B cell (primary cell): ENCODE measurements around the gene DACT3. TPM values are rescaled to one million over a fixed set of nuclear protein-coding genes. Genes with fewer than 3 reads are reported as not detected.

ENCODE experiments used
- ATAC-seq: fragments of 200-7000 bp; cut with Tn5 transposase; one replicate; pipeline ENCODE4 v1.10.0; 2021; ENCODE audit warnings: low read depth, mild to moderate bottlenecking, moderate number of reproducible peaks, moderate library complexity
- CTCF ChIA-PET: fragments of 350-600 bp; sonication (Branson Sonifier 250); formaldehyde crosslinking; loops from one replicate; lab custom pipeline; 2021; ENCODE audit warnings: antibody characterized with exemption, inconsistent platforms; lab: Charles Lee
- POLR2A ChIA-PET: fragments of 350-600 bp; sonication (Branson Sonifier 250); formaldehyde crosslinking; loops from one replicate; lab custom pipeline; 2021; ENCODE audit warnings: antibody characterized with exemption; lab: Charles Lee
- DNase-seq: peaks from one replicate; pipeline ENCODE4 v3.0.0; 2013
- H2AFZ ChIP-seq: 2 replicates; pipeline ENCODE4 v1.6.1; 2012; ENCODE audit warnings: mild to moderate bottlenecking, low read depth, low read length; ENCODE audit not compliant: insufficient read depth, poor library complexity, severe bottlenecking
- H3K27ac ChIP-seq, 2 donors: 1 replicate in 1 of 2; 2 replicates in 1 of 2; pipeline ENCODE4 v1.5.1; 2012 to 2013; ENCODE audit warnings: low read length in 2 of 2, mild to moderate bottlenecking in 2 of 2, moderate library complexity in 1 of 2
- H3K27me3 ChIP-seq, 4 experiments: fragments of 200-600 bp in 1 of 4; sonication (generic) in 1 of 4; replicated peaks in 1 of 4; 1 replicate in 2 of 4; 2 replicates in 2 of 4; pipeline versions ENCODE4 v1.6.1 to v1.7.0; 2013 to 2016; ENCODE audit warnings: low read length in 3 of 4, mild to moderate bottlenecking in 2 of 4, mixed read lengths in 1 of 4, moderate library complexity in 1 of 4; ENCODE audit not compliant: insufficient read depth in 4 of 4, control insufficient read depth in 3 of 4; ENCODE audit errors: control extremely low read depth in 1 of 4
- H3K36me3 ChIP-seq, 2 experiments: replicated peaks in 1 of 2; 1 replicate in 1 of 2; 2 replicates in 1 of 2; pipeline versions ENCODE4 v1.6.1 to v1.7.1; 2013; ENCODE audit warnings: low read length in 1 of 2; ENCODE audit not compliant: insufficient read depth in 2 of 2, control insufficient read depth in 1 of 2; ENCODE audit errors: control extremely low read depth in 1 of 2, extremely low read depth in 1 of 2
- H3K4me1 ChIP-seq, 2 donors: fragments of 200-600 bp in 1 of 2; sonication (generic) in 1 of 2; 1 replicate in 1 of 2; 2 replicates in 1 of 2; pipeline versions ENCODE4 v1.5.1 to v1.6.1; 2013 to 2017; ENCODE audit warnings: low read length in 2 of 2; ENCODE audit not compliant: control insufficient read depth in 2 of 2, insufficient read depth in 2 of 2
- H3K4me2 ChIP-seq: replicated peaks from 2 replicates; pipeline ENCODE3; 2012; ENCODE audit warnings: mild to moderate bottlenecking, low read depth, low read length; ENCODE audit not compliant: poor library complexity, severe bottlenecking
- H3K4me3 ChIP-seq, 5 experiments: fragments of 200-600 bp in 1 of 5; sonication (generic) in 1 of 5; 1 replicate in 3 of 5; 2 replicates in 2 of 5; pipeline versions ENCODE4 v1.5.1 to v1.7.0; 2011 to 2016; ENCODE audit warnings: low read length in 4 of 5, mild to moderate bottlenecking in 4 of 5, low read depth in 2 of 5, control low read depth in 1 of 5, moderate library complexity in 1 of 5; ENCODE audit not compliant: insufficient read depth in 1 of 5; ENCODE audit errors: control extremely low read depth in 1 of 5, extremely low read depth in 1 of 5
- H3K79me2 ChIP-seq: fragments of 200-600 bp; sonication (generic); one replicate; pipeline ENCODE4 v1.6.0; 2016; ENCODE audit warnings: low read length; ENCODE audit not compliant: control insufficient read depth, insufficient read depth
- H3K9ac ChIP-seq: fragments of 200-600 bp; sonication (generic); 2 replicates; pipeline ENCODE4 v1.6.1; 2017; ENCODE audit warnings: mild to moderate bottlenecking, low read length, moderate library complexity
- H3K9me3 ChIP-seq, 3 donors: one replicate each; pipeline versions ENCODE4 v1.6.1 to v1.7.1; 2013; ENCODE audit warnings: low read length in 2 of 3; ENCODE audit not compliant: control insufficient read depth in 2 of 3, insufficient read depth in 1 of 3; ENCODE audit errors: control extremely low read depth in 1 of 3
- H4K20me1 ChIP-seq: 2 replicates; pipeline ENCODE4 v1.6.0; 2012; ENCODE audit warnings: mild to moderate bottlenecking, low read length; ENCODE audit not compliant: insufficient read depth, control insufficient read depth, poor library complexity, severe bottlenecking
- H3K27ac Mint-ChIP-seq: one replicate; pipeline ENCODE4 v1.8.0; 2021; ENCODE audit warnings: mixed read lengths
- H3K27me3 Mint-ChIP-seq: one replicate; pipeline ENCODE4 v1.8.0; 2021; ENCODE audit warnings: mixed read lengths
- H3K4me1 Mint-ChIP-seq: one replicate; pipeline ENCODE4 v1.8.0; 2021; ENCODE audit warnings: mixed read lengths
- H3K4me3 Mint-ChIP-seq: one replicate; pipeline ENCODE4 v1.8.0; 2021; ENCODE audit warnings: mixed read lengths
- H3K9me3 Mint-ChIP-seq: one replicate; pipeline ENCODE4 v1.8.0; 2022; ENCODE audit warnings: mixed read lengths; ENCODE audit not compliant: insufficient read depth
- EZH2 ChIP-seq: IDR thresholded peaks from 2 replicates; pipeline ENCODE4 v1.6.1; 2012; ENCODE audit warnings: borderline replicate concordance, low read depth, mild to moderate bottlenecking, moderate library complexity, low read length; ENCODE audit not compliant: insufficient read depth, poor library complexity, severe bottlenecking
- WGBS: methylation state at CpG from one replicate; pipeline ENCODE4 v1.1.5; 2013; ENCODE audit warnings: missing lambda C conversion rate; ENCODE audit not compliant: insufficient coverage; 5-methylcytosine and 5-hydroxymethylcytosine counted together
- intact Hi-C: fragments of 100-400 bp; cut with micrococcal nuclease; formaldehyde crosslinking; loops from one replicate; pipeline ENCODE4 v1.10.0; 2022
- polyA plus RNA-seq: library from polyadenylated mRNA; depleted of rRNA; stranded (reverse); fragments of >200 nt; gene quantifications from 2 replicates; pipeline ENCODE4 v1.2.3, GENCODE V29; 2012
- total RNA-seq, 2 donors: library from RNA; stranded (reverse); fragments of 120-200 nt in 1 of 2; gene quantifications; 1 replicate in 1 of 2; 2 replicates in 1 of 2; pipeline versions ENCODE4 v1.2.3 to v1.2.4, GENCODE V29; 2013 to 2022
- TF ChIP-seq, protein P1 (sequence below): fragments of 200-600 bp; IDR thresholded peaks from one replicate; pipeline ENCODE4 v1.8.0; 2022; ENCODE audit warnings: antibody characterized with exemption, mild to moderate bottlenecking

DACT3 gene
- total and polyA plus RNA-seq, 2 donors (not counting 1 experiment from before 2014, with no cell fraction given), result 0.03 to 0.15 TPM

DNA sequence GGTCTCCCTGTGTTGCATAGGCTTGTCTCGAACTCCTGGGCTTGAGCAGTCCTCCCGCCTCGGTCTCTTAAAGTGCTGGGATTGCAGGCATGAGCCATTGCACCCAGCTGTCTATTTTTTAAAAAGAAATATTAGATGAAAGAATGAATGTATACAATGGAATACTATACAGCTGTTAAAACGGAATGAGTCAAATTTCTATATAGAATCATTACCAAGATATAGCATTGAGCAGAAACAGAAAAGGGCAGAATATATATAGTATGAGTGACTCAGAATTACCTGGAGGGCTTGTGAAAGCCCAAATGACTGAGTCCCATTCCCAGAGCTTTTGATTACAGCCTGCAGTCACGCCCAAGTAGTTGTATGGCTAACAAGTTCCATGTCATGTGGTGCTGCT is 4.4 kb downstream of the DACT3 start:
- Histone ChIP-seq H3K79me2 (no peaks in the 10 kb centered on the region), H3K4me2 (no peak overlapping the region), H3K4me1 (peaks cover 23 to 24% of the 10 kb centered on the region in 2 donors), H3K27me3 (peaks cover 0 to 58% (median 23%) of the 10 kb centered on the region in 4 experiments), H4K20me1 (no peaks in the 10 kb centered on the region), H3K9ac (no peak overlapping the region), H2AFZ (no peak overlapping the region), H3K36me3 (no peaks in the 10 kb centered on the region), H3K9me3 (peaks cover 0 to 10% (median 2%) of the 10 kb centered on the region in 3 donors), H3K4me3 (no peak overlapping the region), H3K27ac (no peak overlapping the region)
- CTCF ChIA-PET, result interaction anchor here (0.6 to 12.3 kb wide), 5 partner anchors 14 to 141 kb away, joined by 3 to 447 read pairs (median 3); no protein-coding TSS in a partner anchor
- Mint-ChIP-seq H3K9me3 (no peaks in the 10 kb centered on the region), H3K27me3 (peaks cover 39% of the 10 kb centered on the region), H3K4me1 (peaks cover 17% of the 10 kb centered on the region), H3K4me3 (no peak overlapping the region), H3K27ac (no peak overlapping the region)
- POLR2A ChIA-PET, result no interaction called here
- ATAC-seq, result no peak
- no peak for DNase-seq
- 100% methylated on average over 1 of the region's 5 CpGs for WGBS
- TF ChIP-seq, protein P1, sequence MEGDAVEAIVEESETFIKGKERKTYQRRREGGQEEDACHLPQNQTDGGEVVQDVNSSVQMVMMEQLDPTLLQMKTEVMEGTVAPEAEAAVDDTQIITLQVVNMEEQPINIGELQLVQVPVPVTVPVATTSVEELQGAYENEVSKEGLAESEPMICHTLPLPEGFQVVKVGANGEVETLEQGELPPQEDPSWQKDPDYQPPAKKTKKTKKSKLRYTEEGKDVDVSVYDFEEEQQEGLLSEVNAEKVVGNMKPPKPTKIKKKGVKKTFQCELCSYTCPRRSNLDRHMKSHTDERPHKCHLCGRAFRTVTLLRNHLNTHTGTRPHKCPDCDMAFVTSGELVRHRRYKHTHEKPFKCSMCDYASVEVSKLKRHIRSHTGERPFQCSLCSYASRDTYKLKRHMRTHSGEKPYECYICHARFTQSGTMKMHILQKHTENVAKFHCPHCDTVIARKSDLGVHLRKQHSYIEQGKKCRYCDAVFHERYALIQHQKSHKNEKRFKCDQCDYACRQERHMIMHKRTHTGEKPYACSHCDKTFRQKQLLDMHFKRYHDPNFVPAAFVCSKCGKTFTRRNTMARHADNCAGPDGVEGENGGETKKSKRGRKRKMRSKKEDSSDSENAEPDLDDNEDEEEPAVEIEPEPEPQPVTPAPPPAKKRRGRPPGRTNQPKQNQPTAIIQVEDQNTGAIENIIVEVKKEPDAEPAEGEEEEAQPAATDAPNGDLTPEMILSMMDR, result no peak
- TF ChIP-seq EZH2, result no peak
- intact Hi-C loops, result no loop called here

DNA sequence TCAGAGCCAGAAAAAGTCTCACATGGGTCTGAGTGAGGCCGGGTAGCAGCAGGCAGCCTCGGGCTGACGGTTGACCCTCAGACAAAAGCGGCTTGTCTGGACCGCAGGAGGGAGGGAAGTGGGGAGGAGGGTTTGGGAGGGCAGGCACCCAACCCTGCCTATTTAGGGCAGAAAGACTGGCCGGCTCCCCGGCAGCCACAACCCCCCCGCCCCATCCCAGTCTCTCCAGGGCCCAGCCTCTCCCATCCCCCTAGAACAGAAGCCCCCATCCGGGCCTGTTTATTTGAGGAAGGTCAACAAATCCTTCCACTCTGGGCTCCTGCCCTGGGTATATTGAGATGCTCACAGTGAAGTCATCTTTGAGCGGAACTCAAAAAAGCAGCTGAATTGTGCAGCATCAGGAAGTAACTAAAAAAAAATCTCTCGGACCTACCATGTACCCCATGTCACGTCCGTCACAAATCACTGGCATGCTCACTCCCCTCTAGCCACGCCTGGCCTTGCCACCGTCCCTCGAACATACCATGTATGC is 6.3 kb downstream of the DACT3 start:
- no peaks in the 10 kb centered on the region for H4K20me1 ChIP-seq
- no peak overlapping the region for H3K27ac ChIP-seq
- H3K79me2 ChIP-seq, result no peaks in the 10 kb centered on the region
- no peak overlapping the region for H3K9ac ChIP-seq
- no peaks in the 10 kb centered on the region for H3K9me3 Mint-ChIP-seq
- peaks cover 4% of the 10 kb centered on the region for H3K4me1 Mint-ChIP-seq
- H3K4me3 ChIP-seq, result no peak overlapping the region
- no peak for ATAC-seq
- H3K4me1 ChIP-seq, result peaks cover 9 to 13% of the 10 kb centered on the region in 2 donors
- 81% methylated on average over 11 of the region's 16 CpGs for WGBS
- no peak overlapping the region for H2AFZ ChIP-seq
- H3K27ac Mint-ChIP-seq, result no peak overlapping the region
- H3K36me3 ChIP-seq, result no peaks in the 10 kb centered on the region
- no peak for DNase-seq
- peaks cover 0 to 8% (median 2%) of the 10 kb centered on the region in 3 donors for H3K9me3 ChIP-seq
- no peak for TF ChIP-seq EZH2
- TF ChIP-seq, protein P1, result no peak
- peaks cover 0 to 61% (median 20%) of the 10 kb centered on the region in 4 experiments for H3K27me3 ChIP-seq
- peaks cover 49% of the 10 kb centered on the region for H3K27me3 Mint-ChIP-seq
- intact Hi-C loops, result no loop called here
- H3K4me2 ChIP-seq, result no peak overlapping the region
- no peak overlapping the region for H3K4me3 Mint-ChIP-seq
- POLR2A ChIA-PET, result no interaction called here
- CTCF ChIA-PET, result interaction anchor here (1.9 kb wide), 1 partner anchor 74 kb away, joined by 4 read pairs; no protein-coding TSS in a partner anchor
